Mesenchymal stem cell (in vitro differentiated cells and primary cell): ENCODE data around the gene GBA3.

ENCODE experiments used
- DNase-seq: peaks from one replicate; pipeline ENCODE4 v3.0.0-alpha.2; 2013
- H2AFZ ChIP-seq: one replicate; pipeline ENCODE4 v1.6.1; 2013; ENCODE audit warnings: low read depth, mild to moderate bottlenecking, control low read depth, inconsistent platforms, low read length, moderate library complexity
- H2AK5ac ChIP-seq: 2 replicates; pipeline ENCODE4 v1.6.1; 2013; ENCODE audit warnings: low read length, moderate library complexity, mild to moderate bottlenecking, inconsistent platforms; ENCODE audit not compliant: severe bottlenecking
- H2BK120ac ChIP-seq: one replicate; pipeline ENCODE4 v1.6.1; 2013; ENCODE audit warnings: low read depth, mild to moderate bottlenecking, inconsistent platforms, low read length, moderate library complexity
- H2BK12ac ChIP-seq, 2 experiments: one replicate each; pipeline ENCODE4 v1.6.1; 2013; ENCODE audit warnings: inconsistent platforms in 2 of 2, low read length in 2 of 2, mild to moderate bottlenecking in 2 of 2, moderate library complexity in 2 of 2, control low read depth in 1 of 2
- H2BK15ac ChIP-seq: one replicate; pipeline ENCODE4 v1.6.1; 2013; ENCODE audit warnings: mild to moderate bottlenecking, low read depth, inconsistent platforms; ENCODE audit not compliant: poor library complexity, severe bottlenecking
- H2BK5ac ChIP-seq: 2 replicates; pipeline ENCODE4 v1.6.1; 2013; ENCODE audit warnings: low read depth, mild to moderate bottlenecking, low read length, control low read depth, inconsistent platforms; ENCODE audit not compliant: poor library complexity, severe bottlenecking
- H3K14ac ChIP-seq, 2 experiments: one replicate each; pipeline ENCODE4 v1.6.1; 2013; ENCODE audit warnings: inconsistent platforms in 2 of 2, low read length in 2 of 2, control low read depth in 1 of 2, mild to moderate bottlenecking in 1 of 2, moderate library complexity in 1 of 2
- H3K18ac ChIP-seq, 2 experiments: one replicate each; pipeline ENCODE4 v1.6.1; 2013; ENCODE audit warnings: inconsistent platforms in 2 of 2, low read length in 2 of 2, control low read depth in 1 of 2, low read depth in 1 of 2, mild to moderate bottlenecking in 1 of 2
- H3K23ac ChIP-seq, 2 experiments: one replicate each; pipeline ENCODE4 v1.6.1; 2013; ENCODE audit warnings: inconsistent platforms in 2 of 2, low read length in 2 of 2, mild to moderate bottlenecking in 2 of 2, moderate library complexity in 2 of 2, control low read depth in 1 of 2
- H3K27ac ChIP-seq: 2 replicates; pipeline ENCODE4 v1.5.1; 2013; ENCODE audit warnings: mild to moderate bottlenecking, moderate library complexity, low read length, control low read depth, inconsistent platforms; ENCODE audit not compliant: poor library complexity, severe bottlenecking
- H3K27me3 ChIP-seq, 2 experiments: 2 replicates each; pipeline versions ENCODE4 v1.6.1 to v1.7.0; 2013; ENCODE audit warnings: low read length in 2 of 2, mild to moderate bottlenecking in 2 of 2, moderate library complexity in 2 of 2, control low read depth in 1 of 2, inconsistent platforms in 1 of 2; ENCODE audit not compliant: control insufficient read depth in 1 of 2, insufficient read depth in 1 of 2
- H3K36me3 ChIP-seq, 2 experiments: 2 replicates each; pipeline versions ENCODE4 v1.6.1 to v1.7.0; 2013; ENCODE audit warnings: low read length in 2 of 2, control low read depth in 1 of 2, inconsistent platforms in 1 of 2, low read depth in 1 of 2, mild to moderate bottlenecking in 1 of 2; ENCODE audit not compliant: insufficient read depth in 2 of 2, control insufficient read depth in 1 of 2
- H3K4ac ChIP-seq, 2 experiments: one replicate each; pipeline ENCODE4 v1.6.1; 2013; ENCODE audit warnings: inconsistent platforms in 2 of 2, low read length in 2 of 2, mild to moderate bottlenecking in 2 of 2, moderate library complexity in 2 of 2, control low read depth in 1 of 2, low read depth in 1 of 2
- H3K4me1 ChIP-seq: 2 replicates; pipeline ENCODE4 v1.6.1; 2013; ENCODE audit warnings: low read depth, low read length, control low read depth; ENCODE audit not compliant: control insufficient read depth, insufficient read depth
- H3K4me2 ChIP-seq: 2 replicates; pipeline ENCODE4 v1.6.1; 2013; ENCODE audit warnings: low read length, mild to moderate bottlenecking, inconsistent platforms; ENCODE audit not compliant: poor library complexity, severe bottlenecking
- H3K4me3 ChIP-seq, 2 experiments: 2 replicates each; pipeline versions ENCODE4 v1.5.1 to v1.7.0; 2013; ENCODE audit warnings: low read length in 2 of 2, mild to moderate bottlenecking in 2 of 2, control low read depth in 1 of 2, low read depth in 1 of 2; ENCODE audit not compliant: insufficient read depth in 1 of 2
- H3K79me1 ChIP-seq: replicated peaks from 2 replicates; pipeline ENCODE4 v1.6.1; 2013; ENCODE audit warnings: mild to moderate bottlenecking, control low read depth, low read length, inconsistent platforms; ENCODE audit not compliant: poor library complexity, severe bottlenecking
- H3K9ac ChIP-seq: 2 replicates; pipeline ENCODE4 v1.7.0; 2013; ENCODE audit warnings: mild to moderate bottlenecking, low read length, moderate library complexity
- H3K9me3 ChIP-seq: 2 replicates; pipeline ENCODE4 v1.7.0; 2013; ENCODE audit warnings: mild to moderate bottlenecking, low read length; ENCODE audit not compliant: control insufficient read depth
- H4K8ac ChIP-seq: one replicate; pipeline ENCODE4 v1.6.1; 2013; ENCODE audit warnings: inconsistent platforms, mild to moderate bottlenecking, low read length, moderate library complexity
- H4K91ac ChIP-seq: one replicate; pipeline ENCODE4 v1.6.1; 2013; ENCODE audit warnings: mild to moderate bottlenecking, low read length, inconsistent platforms
- WGBS: methylation state at CpG from one replicate; pipeline ENCODE4 v1.1.7; 2013; ENCODE audit warnings: mixed read lengths; 5-methylcytosine and 5-hydroxymethylcytosine counted together

The GBA3 gene

DNA sequence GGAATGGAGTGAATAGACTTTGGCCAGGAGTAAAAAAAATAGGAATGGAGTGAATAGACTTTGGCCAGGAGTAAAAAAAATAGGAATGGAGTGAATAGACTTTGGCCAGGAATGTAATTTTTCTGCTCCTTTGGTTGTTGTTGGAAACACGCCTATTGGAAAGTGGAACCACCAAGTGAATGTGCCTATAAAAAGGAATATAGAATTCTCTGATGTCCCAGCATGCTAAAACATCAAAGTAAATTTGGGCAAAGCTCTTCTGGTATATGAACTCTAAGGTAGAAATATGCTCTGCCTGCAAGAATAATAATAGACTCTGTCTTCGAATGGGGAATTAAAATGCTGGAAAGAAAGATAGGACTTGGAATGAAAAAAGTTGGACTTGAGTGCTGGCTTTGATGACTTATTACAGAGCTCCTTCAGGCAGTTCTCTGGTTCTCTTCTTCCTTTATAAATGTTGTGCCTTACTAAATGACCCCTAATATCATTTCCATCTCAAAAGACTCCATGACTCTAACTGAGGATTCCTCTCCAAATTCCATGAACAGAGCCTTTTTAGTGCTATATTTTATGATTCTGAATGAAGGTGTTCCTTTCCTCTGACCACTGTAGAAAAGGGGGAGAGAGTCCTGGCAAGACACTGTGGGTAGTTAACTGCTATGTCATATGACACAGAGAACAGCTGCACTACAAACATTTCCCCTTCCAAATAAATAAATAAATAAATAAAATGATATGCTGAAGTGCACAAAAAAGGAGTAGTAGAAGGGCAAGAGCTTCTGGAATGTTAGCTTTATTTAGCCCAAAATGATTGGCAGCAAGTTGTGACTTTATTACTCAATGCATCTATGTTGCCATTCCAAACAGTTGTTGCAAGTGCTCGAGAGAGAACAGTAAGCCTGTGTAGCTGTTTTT, 13.5 kb upstream of the GBA3 start:
- no peak overlapping the region for H3K4ac ChIP-seq
- H3K9ac ChIP-seq = no peak overlapping the region
- DNase-seq = no peak
- H3K79me1 ChIP-seq = no peaks in the 10 kb centered on the region
- no peaks in the 10 kb centered on the region for H3K36me3 ChIP-seq
- no peak overlapping the region for H2BK15ac ChIP-seq
- H3K18ac ChIP-seq = no peak overlapping the region
- no peak overlapping the region for H2BK120ac ChIP-seq
- no peak overlapping the region for H2AK5ac ChIP-seq
- no peaks in the 10 kb centered on the region for H3K4me1 ChIP-seq
- H2AFZ ChIP-seq = no peak overlapping the region
- no peak overlapping the region for H3K4me3 ChIP-seq
- 96% methylated on average over 2 of the region's 3 CpGs for WGBS
- no peak overlapping the region for H2BK12ac ChIP-seq
- no peaks in the 10 kb centered on the region for H3K9me3 ChIP-seq
- H4K8ac ChIP-seq = no peak overlapping the region
- H2BK5ac ChIP-seq = no peak overlapping the region
- no peak overlapping the region for H3K14ac ChIP-seq
- H3K23ac ChIP-seq = no peak overlapping the region
- H4K91ac ChIP-seq = no peak overlapping the region
- no peak overlapping the region for H3K4me2 ChIP-seq
- no peaks in the 10 kb centered on the region for H3K27me3 ChIP-seq
- H3K27ac ChIP-seq = no peak overlapping the region

GRCh38 chr4:22680065-22680642, 12.6 kb upstream of the GBA3 start:
- Histone ChIP-seq H2AFZ (no peak overlapping the region), H3K4me2 (no peak overlapping the region), H3K4me1 (no peaks in the 10 kb centered on the region), H3K23ac (no peak overlapping the region), H3K36me3 (no peaks in the 10 kb centered on the region), H3K14ac (no peak overlapping the region), H2AK5ac (no peak overlapping the region), H4K8ac (no peak overlapping the region), H2BK120ac (no peak overlapping the region), H3K9ac (no peak overlapping the region), H3K18ac (no peak overlapping the region), H3K27me3 (no peaks in the 10 kb centered on the region), H3K79me1 (no peaks in the 10 kb centered on the region), H3K4me3 (no peak overlapping the region), H3K9me3 (no peaks in the 10 kb centered on the region), H4K91ac (no peak overlapping the region), H2BK12ac (no peak overlapping the region), H3K4ac (no peak overlapping the region), H2BK5ac (no peak overlapping the region), H2BK15ac (no peak overlapping the region), H3K27ac (no peak overlapping the region)
- WGBS = 80% methylated on average over 4 of the region's 4 CpGs
- DNase-seq = no peak

DNA sequence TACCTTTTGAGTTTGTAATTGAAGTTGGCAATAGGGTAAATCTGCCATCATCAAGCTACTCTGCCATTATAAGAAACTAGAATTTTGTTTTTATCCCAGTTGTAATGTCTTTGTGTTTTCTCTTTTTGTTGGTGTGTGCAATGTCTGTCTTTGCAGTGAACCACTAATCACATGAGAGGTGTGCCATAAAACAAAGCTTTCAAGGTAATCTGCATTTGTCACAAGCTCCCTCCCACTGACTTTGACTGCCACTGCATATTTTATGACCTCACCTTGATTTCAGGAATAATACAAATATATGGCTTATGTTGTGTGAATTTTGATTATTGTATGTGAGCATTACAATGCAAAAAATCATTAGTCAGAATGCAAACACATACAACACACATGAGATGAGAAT, 9.0 kb upstream of the GBA3 start:
- no peaks in the 10 kb centered on the region for H3K36me3 ChIP-seq
- H3K4me2 ChIP-seq = no peak overlapping the region
- no peak overlapping the region for H3K14ac ChIP-seq
- H2AK5ac ChIP-seq = no peak overlapping the region
- no peak overlapping the region for H3K23ac ChIP-seq
- H2BK12ac ChIP-seq = no peak overlapping the region
- H3K9me3 ChIP-seq = no peaks in the 10 kb centered on the region
- H3K4me3 ChIP-seq = no peak overlapping the region
- no peak overlapping the region for H4K91ac ChIP-seq
- no peaks in the 10 kb centered on the region for H3K79me1 ChIP-seq
- no peak overlapping the region for H3K27ac ChIP-seq
- no peak overlapping the region for H3K18ac ChIP-seq
- H2BK5ac ChIP-seq = no peak overlapping the region
- H2AFZ ChIP-seq = no peak overlapping the region
- no peaks in the 10 kb centered on the region for H3K4me1 ChIP-seq
- H3K27me3 ChIP-seq = no peaks in the 10 kb centered on the region
- no peak for DNase-seq
- H4K8ac ChIP-seq = no peak overlapping the region
- no peak overlapping the region for H2BK120ac ChIP-seq
- H2BK15ac ChIP-seq = no peak overlapping the region
- H3K9ac ChIP-seq = no peak overlapping the region
- H3K4ac ChIP-seq = no peak overlapping the region

DNA sequence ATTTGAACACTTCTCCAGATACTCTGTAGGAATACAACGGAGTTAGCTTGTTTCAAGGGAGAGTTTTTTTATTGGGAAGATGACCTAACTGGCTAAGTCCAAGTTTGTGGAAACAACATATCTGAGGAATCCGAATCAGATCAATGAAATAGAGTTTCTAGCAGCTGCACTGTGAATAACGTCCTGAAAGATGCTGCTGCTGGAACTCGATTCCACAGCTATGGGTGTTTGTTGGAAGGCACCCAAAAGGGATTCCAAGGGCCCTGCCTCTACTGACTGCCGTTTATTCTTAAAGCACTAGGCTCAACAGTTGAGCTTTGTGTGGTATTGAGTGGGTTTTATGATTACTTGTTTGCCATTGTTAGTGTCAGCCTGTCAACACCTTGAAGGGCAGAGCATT, 6.6 kb upstream of the GBA3 start:
- no peak overlapping the region for H3K9ac ChIP-seq
- H2BK12ac ChIP-seq = no peak overlapping the region
- no peak overlapping the region for H4K91ac ChIP-seq
- H3K27ac ChIP-seq = no peak overlapping the region
- no peak overlapping the region for H3K4me2 ChIP-seq
- H2BK5ac ChIP-seq = no peak overlapping the region
- WGBS = 81% methylated on average over 5 of the region's 5 CpGs
- DNase-seq = no peak
- H3K23ac ChIP-seq = no peak overlapping the region
- H3K79me1 ChIP-seq = no peaks in the 10 kb centered on the region
- H3K4me3 ChIP-seq = no peak overlapping the region
- no peaks in the 10 kb centered on the region for H3K36me3 ChIP-seq
- H4K8ac ChIP-seq = no peak overlapping the region
- H3K27me3 ChIP-seq = no peaks in the 10 kb centered on the region
- H3K4ac ChIP-seq = no peak overlapping the region
- no peak overlapping the region for H2BK120ac ChIP-seq
- H2AFZ ChIP-seq = no peak overlapping the region
- no peaks in the 10 kb centered on the region for H3K9me3 ChIP-seq
- H2BK15ac ChIP-seq = no peak overlapping the region
- H3K14ac ChIP-seq = no peak overlapping the region
- no peak overlapping the region for H2AK5ac ChIP-seq
- H3K4me1 ChIP-seq = no peaks in the 10 kb centered on the region
- H3K18ac ChIP-seq = no peak overlapping the region
